ENCODE measurements around the gene MT1B.
"Not testable (repeated sequence)": the region's sequence is repeated elsewhere in the genome, so short reads cannot be mapped to it uniquely, and the experiment has no call there.

MT1B gene

DNA sequence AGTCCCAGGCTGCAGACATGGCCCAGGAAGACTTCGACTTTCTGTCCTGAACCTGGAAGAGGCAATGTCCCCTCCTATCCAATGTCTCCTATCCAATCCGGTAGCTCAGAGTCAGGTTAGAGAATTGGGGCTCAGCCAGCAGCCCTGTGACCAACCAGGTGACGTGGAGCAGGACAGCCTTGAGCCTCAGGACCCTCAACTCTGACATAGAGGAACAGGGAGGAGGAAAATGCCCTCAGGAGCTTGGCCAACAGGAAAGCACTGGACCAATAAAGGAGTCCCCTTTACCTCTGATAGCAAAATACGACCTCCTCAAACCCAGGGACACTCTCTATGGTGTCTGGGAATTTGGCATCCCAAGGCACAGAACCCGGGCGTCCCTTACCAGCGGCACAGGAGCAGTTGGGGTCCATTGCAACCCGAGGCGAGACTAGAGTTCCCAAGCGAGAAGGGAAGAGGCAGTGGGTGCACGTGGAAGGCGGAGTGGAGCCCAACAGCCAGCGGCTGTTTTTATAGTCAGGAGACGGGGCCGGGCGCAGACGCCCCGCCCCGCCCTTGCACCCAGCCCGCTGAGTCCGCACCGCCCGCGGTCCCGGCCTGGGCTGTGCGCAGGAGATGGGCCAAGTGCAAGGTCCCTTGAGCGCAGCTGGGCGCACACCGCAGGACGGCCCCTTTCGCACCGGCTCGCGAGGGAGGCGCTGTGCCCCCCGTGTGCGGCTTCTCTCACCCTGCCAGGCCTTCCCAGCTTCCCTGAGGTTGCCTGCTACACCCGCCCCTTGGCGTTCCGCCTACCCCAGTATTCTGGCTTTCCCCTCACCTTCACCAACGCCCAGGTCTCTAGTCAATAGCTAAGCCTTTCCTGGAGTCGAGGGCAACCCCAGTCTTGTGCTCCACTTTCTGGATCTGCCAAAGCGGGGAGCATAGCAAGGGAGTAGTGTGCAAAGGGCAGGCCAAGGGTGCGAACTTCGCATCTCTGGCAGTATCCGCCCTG, 16.2 kb downstream of the MT1B start, which contains the start of gene MT1G:
TSS of gene MT1G (minus strand) at position 485 of the 991 bp plus-strand sequence. CDS start at position 413, 72 bp downstream.
- no peak for DNase-seq (ENCODE audit: low read depth in 2 of 2)

DNA sequence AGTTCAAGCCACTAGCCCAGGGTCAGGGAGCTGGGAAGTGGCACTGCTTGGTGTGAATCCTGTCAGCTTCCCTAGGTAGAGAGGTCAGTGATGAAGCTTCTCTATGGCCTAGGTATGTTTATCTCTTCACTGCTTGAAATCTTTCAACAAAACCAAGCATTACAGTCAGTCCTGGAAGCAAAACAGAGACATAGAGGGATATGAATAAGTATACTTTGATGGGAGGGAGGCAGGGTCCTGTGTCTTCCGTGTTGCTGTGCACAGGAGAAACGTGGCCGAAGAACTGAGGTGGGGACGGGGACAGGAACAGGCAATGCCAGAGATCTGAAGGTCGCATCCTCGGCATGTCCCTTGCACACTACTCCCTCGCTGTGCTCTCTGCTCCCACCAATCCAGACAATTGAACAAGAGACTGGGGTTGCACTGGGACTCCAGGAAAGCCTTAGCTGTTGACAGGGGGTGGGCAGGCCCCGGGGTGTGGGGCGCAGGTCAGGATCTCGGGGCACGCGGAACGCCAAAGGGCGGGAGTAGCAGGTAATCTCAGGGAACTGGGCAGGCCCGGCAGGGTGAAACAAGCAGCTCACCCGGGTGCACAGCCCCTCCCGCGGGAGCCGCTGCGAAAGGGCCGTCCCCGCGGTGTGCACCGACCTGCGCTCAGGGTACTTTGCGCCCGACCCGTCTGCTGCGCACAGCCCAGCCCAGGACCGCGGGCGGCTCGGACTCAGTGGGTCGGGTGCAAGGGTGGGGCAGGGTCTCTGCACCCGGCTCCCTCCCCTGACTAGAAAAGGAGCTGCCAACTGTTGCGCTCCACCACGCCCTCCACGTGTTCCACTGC, 17.5 kb downstream of the MT1B start, which contains the start of gene MT1H:
TSS of gene MT1H (plus strand) at position 810 of the 835 bp plus-strand sequence. CDS start 71 bp downstream, outside the sequence.
- DNase-seq (ENCODE audit: low read depth in 2 of 2) = no peak

DNA sequence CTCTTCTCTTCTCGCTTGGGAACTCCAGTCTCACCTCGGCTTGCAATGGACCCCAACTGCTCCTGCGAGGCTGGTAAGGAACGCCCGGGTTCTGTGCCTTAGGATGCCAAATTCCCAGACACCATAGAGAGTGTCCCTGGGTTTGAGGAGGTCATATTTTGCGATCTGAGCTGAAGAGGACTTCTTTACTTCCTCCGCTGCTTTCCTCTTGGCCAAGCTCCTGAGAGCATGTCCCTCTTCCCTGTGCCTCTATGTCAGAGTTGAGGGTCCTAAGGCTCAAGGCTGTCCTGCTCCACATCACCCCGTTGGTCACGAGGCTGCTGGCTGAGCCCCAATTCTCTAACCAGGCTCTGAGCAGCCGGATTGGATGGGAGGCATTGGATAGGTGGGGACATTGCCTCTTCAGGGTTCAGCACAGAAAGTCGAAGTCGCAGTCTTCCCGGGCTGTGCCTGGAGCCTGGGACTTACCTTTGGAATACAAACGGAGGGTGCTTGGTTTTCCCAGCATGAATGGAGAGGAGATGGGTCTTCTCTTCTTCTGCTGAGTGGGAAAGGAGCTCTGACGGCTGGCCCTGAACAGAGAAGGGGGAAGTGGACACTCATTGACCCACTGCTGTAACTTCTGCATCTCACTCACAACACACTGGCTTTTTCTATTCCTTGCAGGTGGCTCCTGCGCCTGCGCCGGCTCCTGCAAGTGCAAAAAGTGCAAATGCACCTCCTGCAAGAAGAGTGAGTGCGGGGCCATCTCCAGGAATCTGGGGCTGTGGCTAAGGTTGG, 18.3 kb downstream of the MT1B start:
- no peak for DNase-seq (ENCODE audit: low read depth in 2 of 2)

DNA sequence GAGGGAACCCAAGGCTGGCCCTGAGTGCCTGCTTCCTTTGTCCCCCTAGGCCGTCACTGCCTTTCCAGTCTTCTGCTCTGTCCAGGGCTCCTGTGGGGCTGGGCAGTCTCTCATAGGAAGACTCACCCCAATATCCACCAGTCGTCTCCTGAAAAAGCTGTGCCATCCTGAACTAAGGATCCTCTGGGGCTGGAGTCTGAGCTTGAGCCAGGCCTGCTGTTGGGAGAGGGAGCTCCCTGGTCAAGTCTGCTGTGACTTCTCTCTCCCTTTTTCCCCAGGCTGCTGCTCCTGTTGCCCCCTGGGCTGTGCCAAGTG, 18.9 kb downstream of the MT1B start:
- no peak for DNase-seq (ENCODE audit: low read depth in 2 of 2)

DNA sequence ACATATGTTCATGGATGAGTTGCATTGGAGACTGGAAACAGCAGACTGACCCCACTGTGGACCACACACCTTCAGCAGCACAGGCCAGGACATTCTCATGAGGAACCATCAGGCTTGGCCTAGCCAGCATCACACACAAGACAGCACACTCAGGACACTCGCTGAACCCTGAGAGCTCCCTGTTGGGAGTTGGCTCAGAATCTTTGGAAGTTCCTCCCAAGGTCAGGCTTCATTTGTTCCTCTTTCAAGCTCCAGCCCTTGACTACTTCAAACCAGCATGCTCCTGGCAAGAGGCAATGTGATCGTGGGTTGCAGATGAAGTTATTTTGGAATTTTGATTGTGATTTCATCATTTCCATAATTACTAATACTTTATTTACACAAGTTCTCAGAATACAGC, 20.0 kb downstream of the MT1B start:
- DNase-seq (ENCODE audit: low read depth in 2 of 2) = not testable (repeated sequence)

DNA sequence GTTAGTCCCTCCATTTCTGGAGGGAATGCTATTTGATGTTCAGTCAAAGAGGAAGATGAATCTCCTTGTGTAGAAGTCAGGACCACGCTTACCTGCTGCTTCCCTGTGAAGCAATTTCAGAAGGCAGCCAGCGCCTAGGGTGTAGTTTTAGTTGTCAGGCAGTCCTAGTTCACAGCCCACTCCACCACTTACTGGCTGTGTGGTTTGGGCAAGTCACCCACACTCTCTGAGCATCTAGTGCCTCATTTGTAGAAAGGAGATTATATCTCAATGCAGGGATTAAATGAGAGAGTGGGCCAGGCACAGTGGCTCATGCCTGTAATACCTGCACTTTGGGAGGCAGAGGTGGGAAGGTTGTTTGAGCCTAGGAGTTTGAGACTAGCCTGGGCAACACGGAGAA, 20.5 kb downstream of the MT1B start:
- DNase-seq (ENCODE audit: low read depth in 2 of 2) = not testable (repeated sequence)

DNA sequence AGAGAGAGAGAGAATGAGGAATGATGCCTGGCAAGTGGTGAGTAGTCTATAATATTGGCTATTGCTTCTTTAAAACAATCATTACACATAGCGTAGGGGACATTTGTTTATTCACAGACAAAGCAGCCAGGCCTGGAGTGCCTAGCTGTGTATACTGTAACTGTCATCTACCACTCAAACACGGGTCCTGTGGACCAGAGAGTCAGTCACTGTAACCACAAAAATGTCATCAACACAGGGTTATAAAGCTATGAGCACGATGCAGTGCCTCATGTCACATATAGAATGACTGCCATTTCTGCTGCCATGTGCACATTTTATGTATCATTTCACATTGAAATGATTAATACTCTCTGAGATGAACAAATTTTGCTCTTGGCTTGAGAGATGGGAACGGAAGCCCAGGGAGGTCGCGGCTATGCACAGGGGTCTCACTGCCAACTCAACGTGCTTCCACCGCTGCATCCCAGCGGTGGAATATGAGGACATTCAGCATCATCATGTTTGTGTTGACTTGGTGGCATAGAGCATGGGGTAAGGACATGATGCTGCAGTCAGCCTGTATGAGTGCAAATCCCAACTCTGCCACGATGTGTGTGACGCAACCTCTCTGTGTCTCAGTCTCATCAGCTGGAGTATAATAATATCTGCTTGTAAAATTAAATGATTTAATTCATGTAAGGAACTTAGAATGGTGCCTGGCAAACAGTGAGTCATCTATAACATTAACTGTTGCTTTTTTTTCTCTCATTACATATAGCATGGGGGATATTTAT, 21.3 kb downstream of the MT1B start:
- no peak for DNase-seq (ENCODE audit: low read depth in 2 of 2)

DNA sequence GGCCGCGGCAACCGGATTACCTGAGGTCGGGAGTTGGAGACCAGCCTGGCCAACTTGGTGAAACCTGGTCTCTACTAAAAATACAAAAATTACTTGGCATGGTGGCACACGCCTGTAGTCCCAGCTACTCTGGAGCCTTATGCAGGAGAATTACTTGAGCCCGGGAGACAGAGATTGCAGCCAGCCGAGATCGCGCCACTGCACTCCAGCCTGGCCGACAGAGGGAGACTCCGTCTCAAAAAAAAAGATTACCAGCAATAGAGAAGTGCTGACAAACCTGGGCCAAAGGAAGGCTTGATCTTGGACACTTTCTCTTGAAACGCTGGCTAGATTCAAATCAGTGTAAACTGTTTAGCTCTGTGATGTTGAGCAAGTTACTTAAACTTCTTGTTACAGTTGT, 22.2 kb downstream of the MT1B start:
- no peak for DNase-seq (ENCODE audit: low read depth in 2 of 2)

DNA sequence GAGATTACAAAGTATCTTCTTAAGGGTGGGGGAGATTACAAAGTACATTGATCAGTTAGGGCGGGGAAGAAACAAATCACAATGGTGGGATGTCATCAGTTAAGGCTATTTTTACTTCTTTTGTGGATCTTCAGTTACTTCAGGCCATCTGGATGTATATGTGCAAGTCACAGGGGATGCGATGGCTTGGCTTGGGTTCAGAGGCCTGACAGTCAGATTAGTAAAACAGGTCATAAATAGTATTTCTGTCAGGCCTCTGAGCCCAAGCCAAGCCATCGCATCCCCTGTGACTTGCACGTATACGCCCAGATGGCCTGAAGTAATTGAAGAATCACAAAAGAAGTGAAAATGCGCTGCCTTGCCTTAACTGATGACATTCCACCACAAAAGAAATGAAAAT, 22.9 kb downstream of the MT1B start:
- not testable (repeated sequence) for DNase-seq (ENCODE audit: low read depth in 2 of 2)

DNA sequence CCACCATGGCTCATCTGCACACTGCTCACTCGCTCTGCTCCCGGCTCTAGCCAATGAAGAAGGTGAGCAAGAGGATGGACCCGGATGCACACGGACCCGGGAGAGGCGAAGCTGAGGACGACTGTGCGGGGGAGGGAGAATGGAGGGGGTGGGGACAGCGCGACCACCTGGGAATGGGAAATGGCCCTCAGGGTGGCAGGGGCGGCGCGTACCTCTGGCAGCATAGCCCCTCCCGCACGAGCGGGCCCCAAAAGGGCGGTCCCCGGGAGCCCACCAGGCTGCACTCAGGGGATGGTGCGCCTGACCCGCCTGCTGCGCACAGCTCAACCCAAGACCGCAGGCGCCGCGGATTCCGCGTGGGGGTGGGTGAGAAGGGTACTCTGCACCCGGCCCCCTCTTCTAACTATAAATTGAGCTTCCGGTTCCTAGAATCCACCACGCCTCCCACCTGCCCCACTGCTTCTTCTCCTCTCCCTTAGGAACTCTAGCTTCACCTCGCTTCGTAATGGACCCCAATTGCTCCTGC, 24.1 kb downstream of the MT1B start:
- DNase-seq (ENCODE audit: low read depth in 2 of 2) = no peak

DNA sequence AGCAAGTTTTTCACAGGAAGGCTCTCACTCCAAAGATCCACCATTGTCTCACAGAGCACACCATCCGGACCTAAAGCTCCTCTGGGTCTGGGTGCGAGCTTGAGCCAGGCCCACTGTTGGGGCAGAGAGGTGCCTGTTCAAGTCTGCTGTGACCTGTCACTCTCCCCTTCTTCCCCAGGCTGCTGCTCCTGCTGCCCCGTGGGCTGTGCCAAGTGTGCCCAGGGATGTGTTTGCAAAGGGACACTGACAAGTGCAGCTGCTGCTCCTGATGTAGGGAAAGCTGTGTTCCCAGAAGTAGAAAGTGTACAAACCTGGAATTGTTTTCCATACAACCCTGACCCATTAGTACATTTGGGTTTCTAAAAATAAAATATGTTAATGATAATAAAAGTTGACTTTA, 25.8 kb downstream of the MT1B start:
- no peak for DNase-seq (ENCODE audit: low read depth in 2 of 2)

DNA sequence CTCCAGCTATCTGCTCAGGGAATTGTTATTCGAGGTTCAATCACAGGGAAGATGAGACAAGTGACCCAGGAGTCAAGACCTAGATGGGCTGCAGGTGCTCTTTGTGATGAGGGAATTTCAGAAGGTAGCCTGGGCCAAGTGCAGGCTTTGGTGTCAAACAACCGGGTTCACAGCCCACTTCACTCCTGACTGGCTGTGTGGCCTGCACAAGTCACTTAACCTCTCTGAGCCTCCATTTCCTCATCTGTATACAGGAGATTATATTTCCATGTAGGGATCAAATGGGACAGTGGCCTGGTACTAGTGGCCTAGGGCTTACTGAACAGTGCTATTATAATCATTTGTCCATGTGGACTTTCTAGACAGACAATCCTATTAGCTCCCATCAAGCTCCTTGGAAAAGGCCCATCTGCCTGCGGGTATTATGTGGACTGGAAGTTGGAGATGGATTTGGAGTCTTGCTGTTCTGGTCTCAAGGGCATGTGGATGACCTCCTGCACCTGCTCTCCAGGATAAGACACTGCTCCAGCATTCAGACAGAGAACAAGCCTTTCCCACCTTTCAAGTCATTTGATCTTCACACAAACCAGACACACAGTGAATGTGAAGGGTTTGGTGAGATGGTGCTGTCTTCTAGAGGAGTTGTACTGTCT, 27.5 kb downstream of the MT1B start:
- no peak for DNase-seq (ENCODE audit: low read depth in 2 of 2)

DNA sequence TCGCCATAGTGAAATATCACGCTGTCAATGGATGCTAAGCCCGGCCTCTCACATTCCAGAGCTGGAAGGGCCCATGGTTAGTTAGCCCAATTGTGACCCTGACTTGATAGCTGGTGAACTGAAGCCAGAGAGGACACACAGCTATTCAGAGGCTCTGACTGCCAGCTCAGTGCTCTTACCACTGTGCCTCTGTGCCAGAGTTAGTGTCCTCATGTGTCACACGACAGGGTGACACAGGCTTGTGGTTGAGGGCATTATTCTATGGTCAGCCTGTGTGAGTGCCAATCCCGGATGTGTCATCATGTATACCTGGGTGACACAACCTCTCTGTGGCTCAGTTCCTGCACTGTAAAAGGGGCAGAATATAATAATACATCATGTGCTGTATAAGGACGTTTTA, 28.1 kb downstream of the MT1B start:
- no peak for DNase-seq (ENCODE audit: low read depth in 2 of 2)

DNA sequence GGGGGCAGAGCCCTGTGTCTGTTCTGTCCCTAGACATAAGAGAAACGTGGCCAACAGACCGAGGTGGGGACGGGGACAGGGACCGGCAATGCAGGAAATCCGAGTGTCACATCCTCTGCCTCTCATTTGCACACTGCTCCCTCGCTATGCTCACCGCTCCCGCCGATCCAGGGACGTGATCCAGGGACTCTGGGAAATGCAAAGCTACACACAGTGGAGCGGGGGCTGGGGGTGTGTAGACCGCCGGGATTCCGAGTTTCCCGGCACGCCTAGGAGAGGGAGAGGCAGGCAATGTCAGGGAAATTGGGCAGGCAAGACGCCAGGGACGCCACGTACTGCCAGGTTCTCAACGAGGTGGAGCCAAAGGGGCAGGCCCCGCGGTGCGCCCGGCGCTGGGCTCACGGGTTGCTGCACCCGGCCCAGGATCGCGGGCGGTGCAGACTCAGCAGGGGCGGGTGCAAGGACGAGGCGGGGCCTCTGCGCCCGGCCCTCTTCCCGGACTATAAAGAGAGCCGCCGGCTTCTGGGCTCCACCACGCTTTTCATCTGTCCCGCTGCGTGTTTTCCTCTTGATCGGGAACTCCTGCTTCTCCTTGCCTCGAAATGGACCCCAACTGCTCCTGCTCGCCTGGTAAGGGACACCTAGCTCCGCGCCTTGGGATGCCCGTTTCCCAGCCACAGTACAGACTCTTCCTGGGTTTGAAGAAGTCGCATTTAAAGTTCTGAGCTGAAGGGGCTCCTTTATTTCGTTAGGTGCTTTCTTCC, 30.4 kb downstream of the MT1B start, which contains the start of gene MT1X:
TSS of gene MT1X (plus strand) at position 532 of the 764 bp plus-strand sequence. CDS start at position 603, 71 bp downstream.
- DNase-seq (ENCODE audit: low read depth in 2 of 2) = peak; percentile 72 to 77

DNA sequence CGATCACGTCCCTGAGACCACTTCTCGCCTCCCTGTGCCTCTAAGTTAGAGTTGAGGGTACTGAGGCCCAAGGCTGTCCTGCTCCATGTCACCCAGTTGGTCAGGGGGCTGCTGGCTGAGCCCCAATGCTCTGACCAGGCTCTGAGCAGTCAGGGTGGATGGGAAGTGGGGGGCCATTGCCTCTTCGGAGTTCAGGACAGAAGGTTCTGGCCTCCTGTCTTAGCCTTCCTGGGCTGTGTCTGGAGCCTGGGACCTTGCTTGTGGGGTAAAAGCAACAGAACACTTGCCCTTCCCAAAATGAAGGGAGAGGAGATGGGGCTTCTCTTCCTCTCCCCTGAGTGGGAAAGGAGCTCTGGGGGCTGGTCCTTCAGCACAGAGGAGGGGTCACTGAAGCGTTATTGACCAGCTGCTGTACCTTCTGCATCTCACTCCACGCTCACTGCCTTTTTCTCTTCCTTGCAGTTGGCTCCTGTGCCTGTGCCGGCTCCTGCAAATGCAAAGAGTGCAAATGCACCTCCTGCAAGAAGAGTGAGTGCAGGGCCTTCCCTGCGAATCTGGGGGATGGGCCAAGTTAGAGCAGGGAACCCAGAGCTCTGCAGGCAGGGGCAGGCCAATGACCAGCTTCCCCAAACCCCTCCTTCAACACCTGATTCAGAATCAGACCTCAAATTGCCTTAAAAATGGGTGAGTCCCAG, 31.2 kb downstream of the MT1B start:
- no peak for DNase-seq (ENCODE audit: low read depth in 2 of 2)

DNA sequence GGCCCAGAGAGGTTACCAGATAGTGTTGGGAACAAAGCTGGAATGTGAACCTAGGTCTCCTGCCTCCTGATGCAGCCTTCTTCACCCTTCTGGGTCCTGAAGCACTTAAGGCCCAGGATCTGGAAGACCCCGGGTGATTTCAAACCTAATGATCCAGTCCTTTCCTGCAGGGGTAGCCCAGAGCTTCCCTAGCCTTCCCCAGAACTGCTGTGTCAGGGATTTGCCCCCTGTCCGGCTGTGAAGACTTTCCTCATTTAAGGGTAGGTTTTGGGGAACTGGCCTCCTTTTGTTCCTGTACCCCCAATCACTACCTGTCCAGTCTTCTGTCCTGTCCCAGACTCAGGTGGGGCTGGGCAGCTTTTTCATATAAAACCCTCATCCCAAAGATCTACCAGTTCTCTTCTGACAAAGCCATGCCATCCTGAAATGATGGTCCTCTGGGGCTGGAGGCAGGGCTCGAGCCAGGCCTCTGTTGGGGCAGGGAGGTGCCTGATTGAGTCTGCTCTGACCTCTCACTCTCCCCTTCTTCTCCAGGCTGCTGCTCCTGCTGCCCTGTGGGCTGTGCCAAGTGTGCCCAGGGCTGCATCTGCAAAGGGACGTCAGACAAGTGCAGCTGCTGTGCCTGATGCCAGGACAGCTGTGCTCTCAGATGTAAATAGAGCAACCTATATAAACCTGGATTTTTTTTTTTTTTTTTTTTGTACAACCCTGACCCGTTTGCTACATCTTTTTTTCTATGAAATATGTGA, 31.9 kb downstream of the MT1B start:
- DNase-seq (ENCODE audit: low read depth in 2 of 2) = no peak

DNA sequence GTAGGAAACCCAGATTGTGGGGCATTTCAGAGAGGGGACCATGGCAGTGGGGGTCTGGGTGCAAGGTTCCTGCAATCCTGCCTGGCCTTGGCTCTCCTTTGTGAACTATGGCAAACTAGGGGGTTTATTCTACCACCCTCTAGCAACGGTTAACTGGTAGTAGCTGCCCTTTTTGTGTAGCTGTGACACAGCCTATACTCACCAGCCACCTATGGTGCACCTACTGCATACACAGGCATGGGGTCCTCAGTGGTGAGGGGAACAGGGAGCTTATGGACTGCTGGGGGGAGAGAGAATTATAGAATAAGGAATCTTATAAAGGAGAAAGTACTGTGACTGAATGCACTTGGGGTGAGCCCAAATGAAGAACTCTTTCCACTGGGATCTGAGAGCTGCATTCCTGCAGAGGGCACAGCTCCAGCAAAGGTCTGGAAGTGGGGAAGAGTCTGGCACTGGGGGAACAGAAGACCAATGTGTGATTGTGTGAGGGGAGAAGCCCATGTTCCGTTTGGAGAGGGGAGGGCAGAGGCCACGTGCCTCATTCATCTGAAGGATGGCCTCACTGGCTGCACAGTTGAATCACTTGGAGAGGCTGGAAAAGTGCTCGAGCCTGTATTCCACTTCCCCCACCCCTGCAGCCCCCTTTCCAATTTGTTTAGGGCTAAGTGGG, 32.7 kb downstream of the MT1B start:
- DNase-seq (ENCODE audit: low read depth in 2 of 2) = no peak
